GM19395 (cell line): ENCODE data around the gene GRPEL2.
"Not testable (repeated sequence)": the region's sequence is repeated elsewhere in the genome, so short reads cannot be mapped to it uniquely, and the experiment has no call there.

Source experiments
- ATAC-seq: cut with Tn5 transposase; IDR thresholded peaks from one replicate; pipeline ENCODE4 v1.9.1; 2021; ENCODE audit warnings: mild to moderate bottlenecking, moderate library complexity; ENCODE audit not compliant: unreplicated experiment

The GRPEL2 gene

GRCh38 chr5:149391524-149391923 is 46.2 kb downstream of the GRPEL2 start:
- ATAC-seq = no peak

- ATAC-seq = no peak
These were observed 47.4 kb downstream of the GRPEL2 start for GRCh38 chr5:149392718-149393117.

GRCh38 chr5:149394996-149395395 is 49.7 kb downstream of the GRPEL2 start:
- ATAC-seq = not testable (repeated sequence)

- no peak for ATAC-seq
These were observed 52.2 kb downstream of the GRPEL2 start for GRCh38 chr5:149397530-149397929.

- ATAC-seq = not testable (repeated sequence)
These were observed 53.5 kb downstream of the GRPEL2 start for GRCh38 chr5:149398747-149399266.

GRCh38 chr5:149399775-149400174 is 54.5 kb downstream of the GRPEL2 start:
- no peak for ATAC-seq

- no peak for ATAC-seq
These were observed 55.0 kb downstream of the GRPEL2 start for GRCh38 chr5:149400304-149400703.

- ATAC-seq = no peak
These were observed 55.8 kb downstream of the GRPEL2 start for GRCh38 chr5:149401051-149401450.

- no peak for ATAC-seq
These were observed 57.0 kb downstream of the GRPEL2 start for GRCh38 chr5:149402291-149402690.
